Measurements from ENCODE around the gene CEP164. TPM values are rescaled to one million over a fixed set of nuclear protein-coding genes. Genes with fewer than 3 reads are reported as not detected.

Gene CEP164
- total RNA-seq, 2 experiments from 2014 or later: 36.0 to 44.2 TPM

GRCh38 chr11:117423046-117423575 is 95.5 kb downstream of the CEP164 start:
- Mint-ChIP-seq H3K4me3 (no peak overlapping the region), H3K4me1 (no peaks in the 10 kb centered on the region), H3K27ac (no peak overlapping the region), H3K36me3 (ENCODE audit: low read depth) (no peaks in the 10 kb centered on the region), H3K27me3 (peaks cover 3% of the 10 kb centered on the region), H3K9me3 (no peaks in the 10 kb centered on the region)
- ChIA-PET POLR2A (no interaction called here), CTCF (no interaction called here)
- DNase-seq: no peak

- POLR2A ChIA-PET: no interaction called here
- no peaks in the 10 kb centered on the region for H3K36me3 Mint-ChIP-seq (ENCODE audit: low read depth)
- H3K9me3 Mint-ChIP-seq: no peaks in the 10 kb centered on the region
- H3K27ac Mint-ChIP-seq: no peak overlapping the region
- peaks cover 3% of the 10 kb centered on the region for H3K27me3 Mint-ChIP-seq
- H3K4me1 Mint-ChIP-seq: no peaks in the 10 kb centered on the region
- DNase-seq: no peak
- no peak overlapping the region for H3K4me3 Mint-ChIP-seq
- CTCF ChIA-PET: interaction anchor here (0.6 to 2.2 kb wide), 3 partner anchors 31 to 298 kb away, joined by 4 to 9 read pairs (median 5); no protein-coding TSS in a partner anchor
These were observed 97.1 kb downstream of the CEP164 start for GRCh38 chr11:117424781-117425180.

GRCh38 chr11:117425679-117426296 is 98.1 kb downstream of the CEP164 start:
- POLR2A ChIA-PET: no interaction called here
- Mint-ChIP-seq H3K4me3 (no peak overlapping the region), H3K27ac (no peak overlapping the region), H3K4me1 (no peaks in the 10 kb centered on the region), H3K27me3 (peaks cover 3% of the 10 kb centered on the region), H3K36me3 (ENCODE audit: low read depth) (no peaks in the 10 kb centered on the region), H3K9me3 (no peaks in the 10 kb centered on the region)
- CTCF ChIA-PET: interaction anchor here (0.8 to 2.2 kb wide), 28 partner anchors 12 to 1991 kb away, joined by 3 to 16 read pairs (median 4); no protein-coding TSS in a partner anchor
- DNase-seq: no peak

- DNase-seq: peak; percentile 70
- no peak overlapping the region for H3K4me3 Mint-ChIP-seq
- H3K27me3 Mint-ChIP-seq: peaks cover 3% of the 10 kb centered on the region
- H3K9me3 Mint-ChIP-seq: no peaks in the 10 kb centered on the region
- ChIA-PET POLR2A (no interaction called here), CTCF (interaction anchor here (0.7 to 2.2 kb wide), 29 partner anchors 11 to 746 kb away, joined by 3 to 16 read pairs (median 4); no protein-coding TSS in a partner anchor)
- no peaks in the 10 kb centered on the region for H3K36me3 Mint-ChIP-seq (ENCODE audit: low read depth)
- H3K4me1 Mint-ChIP-seq: no peaks in the 10 kb centered on the region
- no peak overlapping the region for H3K27ac Mint-ChIP-seq
These were observed 98.6 kb downstream of the CEP164 start for GRCh38 chr11:117426297-117426685.

GRCh38 chr11:117426941-117427340 is 99.3 kb downstream of the CEP164 start:
- Mint-ChIP-seq H3K27me3 (peaks cover 3% of the 10 kb centered on the region), H3K9me3 (no peaks in the 10 kb centered on the region), H3K4me1 (no peaks in the 10 kb centered on the region), H3K4me3 (no peak overlapping the region), H3K36me3 (ENCODE audit: low read depth) (no peaks in the 10 kb centered on the region), H3K27ac (no peak overlapping the region)
- no peak for DNase-seq
- ChIA-PET POLR2A (no interaction called here), CTCF (interaction anchor here (0.7 to 2.1 kb wide), 14 partner anchors 11 to 625 kb away, joined by 3 to 16 read pairs (median 4); no protein-coding TSS in a partner anchor)

- no peak overlapping the region for H3K4me3 Mint-ChIP-seq
- CTCF ChIA-PET: interaction anchor here (1.2 to 2.1 kb wide), 3 partner anchors 33 to 389 kb away, joined by 4 to 16 read pairs (median 6); no protein-coding TSS in a partner anchor
- peaks cover 3% of the 10 kb centered on the region for H3K27me3 Mint-ChIP-seq
- no peaks in the 10 kb centered on the region for H3K9me3 Mint-ChIP-seq
- POLR2A ChIA-PET: no interaction called here
- H3K27ac Mint-ChIP-seq: no peak overlapping the region
- no peaks in the 10 kb centered on the region for H3K36me3 Mint-ChIP-seq (ENCODE audit: low read depth)
- H3K4me1 Mint-ChIP-seq: no peaks in the 10 kb centered on the region
- no peak for DNase-seq
These were observed 99.8 kb downstream of the CEP164 start for GRCh38 chr11:117427356-117427874.

- H3K27me3 Mint-ChIP-seq: peaks cover 3% of the 10 kb centered on the region
- ChIA-PET POLR2A (no interaction called here), CTCF (no interaction called here)
- H3K9me3 Mint-ChIP-seq: no peaks in the 10 kb centered on the region
- DNase-seq: no peak
- no peak overlapping the region for H3K27ac Mint-ChIP-seq
- no peak overlapping the region for H3K4me3 Mint-ChIP-seq
- H3K36me3 Mint-ChIP-seq (ENCODE audit: low read depth): no peaks in the 10 kb centered on the region
- no peaks in the 10 kb centered on the region for H3K4me1 Mint-ChIP-seq
These were observed 100.7 kb downstream of the CEP164 start for GRCh38 chr11:117428186-117428855.

- no peaks in the 10 kb centered on the region for H3K36me3 Mint-ChIP-seq (ENCODE audit: low read depth)
- DNase-seq: no peak
- no peaks in the 10 kb centered on the region for H3K4me1 Mint-ChIP-seq
- H3K27me3 Mint-ChIP-seq: peaks cover 3% of the 10 kb centered on the region
- no peak overlapping the region for H3K27ac Mint-ChIP-seq
- POLR2A ChIA-PET: no interaction called here
- no peaks in the 10 kb centered on the region for H3K9me3 Mint-ChIP-seq
- H3K4me3 Mint-ChIP-seq: no peak overlapping the region
- CTCF ChIA-PET: no interaction called here
These were observed 101.2 kb downstream of the CEP164 start for GRCh38 chr11:117428856-117429229.

- CTCF ChIA-PET: no interaction called here
- no peaks in the 10 kb centered on the region for H3K9me3 Mint-ChIP-seq
- no peak overlapping the region for H3K27ac Mint-ChIP-seq
- H3K36me3 Mint-ChIP-seq (ENCODE audit: low read depth): no peaks in the 10 kb centered on the region
- no peaks in the 10 kb centered on the region for H3K4me1 Mint-ChIP-seq
- H3K4me3 Mint-ChIP-seq: no peak overlapping the region
- DNase-seq: no peak
- POLR2A ChIA-PET: no interaction called here
- peaks cover 3% of the 10 kb centered on the region for H3K27me3 Mint-ChIP-seq
These were observed 102.8 kb downstream of the CEP164 start for GRCh38 chr11:117430293-117430955.

- Mint-ChIP-seq H3K4me1 (no peaks in the 10 kb centered on the region), H3K36me3 (ENCODE audit: low read depth) (no peaks in the 10 kb centered on the region), H3K27me3 (peaks cover 7% of the 10 kb centered on the region), H3K4me3 (no peak overlapping the region), H3K9me3 (no peaks in the 10 kb centered on the region), H3K27ac (no peak overlapping the region)
- POLR2A ChIA-PET: interaction anchor here (0.6 kb wide), 1 partner anchor 341 kb away, joined by 3 read pairs; no protein-coding TSS in a partner anchor
- CTCF ChIA-PET: no interaction called here
- no peak for DNase-seq
These were observed 103.8 kb downstream of the CEP164 start for GRCh38 chr11:117431436-117431835.

GRCh38 chr11:117433717-117434116 is 106.1 kb downstream of the CEP164 start:
- no peak overlapping the region for H3K4me3 Mint-ChIP-seq
- no peaks in the 10 kb centered on the region for H3K4me1 Mint-ChIP-seq
- H3K9me3 Mint-ChIP-seq: no peaks in the 10 kb centered on the region
- CTCF ChIA-PET: no interaction called here
- H3K27me3 Mint-ChIP-seq: peaks cover 7% of the 10 kb centered on the region
- H3K36me3 Mint-ChIP-seq (ENCODE audit: low read depth): no peaks in the 10 kb centered on the region
- no peak for DNase-seq
- POLR2A ChIA-PET: no interaction called here
- H3K27ac Mint-ChIP-seq: no peak overlapping the region

- peaks cover 7% of the 10 kb centered on the region for H3K27me3 Mint-ChIP-seq
- H3K4me3 Mint-ChIP-seq: no peak overlapping the region
- no peak overlapping the region for H3K27ac Mint-ChIP-seq
- no peaks in the 10 kb centered on the region for H3K4me1 Mint-ChIP-seq
- H3K36me3 Mint-ChIP-seq (ENCODE audit: low read depth): no peaks in the 10 kb centered on the region
- no peaks in the 10 kb centered on the region for H3K9me3 Mint-ChIP-seq
- POLR2A ChIA-PET: no interaction called here
- CTCF ChIA-PET: no interaction called here
- DNase-seq: no peak
These were observed 106.8 kb downstream of the CEP164 start for GRCh38 chr11:117434481-117434880.

GRCh38 chr11:117435326-117435725 is 107.7 kb downstream of the CEP164 start:
- Mint-ChIP-seq H3K27ac (no peak overlapping the region), H3K4me1 (no peaks in the 10 kb centered on the region), H3K36me3 (ENCODE audit: low read depth) (no peaks in the 10 kb centered on the region), H3K4me3 (no peak overlapping the region), H3K9me3 (no peaks in the 10 kb centered on the region), H3K27me3 (peaks cover 7% of the 10 kb centered on the region)
- ChIA-PET CTCF (no interaction called here), POLR2A (no interaction called here)
- no peak for DNase-seq

All from activated CD4-positive, alpha-beta T cell treated with anti-CD3 and anti-CD28 coated beads, Interleukin-2, amount 10 ng/mL, durations not matched to agents 7 days and 5 days (primary cell).